ENCODE measurements around the gene EID3.
"Not testable (repeated sequence)": the region's sequence is repeated elsewhere in the genome, so short reads cannot be mapped to it uniquely, and the experiment has no call there.

Gene EID3

GRCh38 chr12:104329707-104330532 is 26.4 kb downstream of the EID3 start:
- DNase-seq (ENCODE audit: low read depth in 2 of 2): no peak
- no peak for TF ChIP-seq CTCF (IDR thresholded peaks at IDR 0.05; ENCODE audit: low read depth, low read length)
- H3K4me3 ChIP-seq (replicated peaks in 1 of 2; ENCODE audit: low read depth in 2 of 2, low read length in 2 of 2): no peak overlapping the region

- no peak for DNase-seq (ENCODE audit: low read depth in 2 of 2)
- TF ChIP-seq CTCF (IDR thresholded peaks at IDR 0.05; ENCODE audit: low read depth, low read length): no peak
These were observed 27.8 kb downstream of the EID3 start for GRCh38 chr12:104331376-104331775.

GRCh38 chr12:104332273-104332672 is 28.7 kb downstream of the EID3 start:
- not testable (repeated sequence) for DNase-seq (ENCODE audit: low read depth in 2 of 2); H3K4me3 ChIP-seq (replicated peaks in 1 of 2; ENCODE audit: low read depth in 2 of 2, low read length in 2 of 2)

More at GRCh38 chr12:104331376-104331775, 27.8 kb downstream of the EID3 start:
- no peak overlapping the region for H3K4me3 ChIP-seq (replicated peaks in 1 of 2; ENCODE audit: low read depth in 2 of 2, low read length in 2 of 2)

- no peak for DNase-seq (ENCODE audit: low read depth in 2 of 2)
- H3K4me3 ChIP-seq (replicated peaks in 1 of 2; ENCODE audit: low read depth in 2 of 2, low read length in 2 of 2): no peak overlapping the region
These were observed 30.2 kb downstream of the EID3 start for GRCh38 chr12:104333692-104334255.

GRCh38 chr12:104334581-104334980 is 31.0 kb downstream of the EID3 start:
- peak in 1 of 2 donors; percentile 54 for DNase-seq (ENCODE audit: low read depth in 2 of 2)
- no peak overlapping the region for H3K4me3 ChIP-seq (replicated peaks in 1 of 2; ENCODE audit: low read depth in 2 of 2, low read length in 2 of 2)
- TF ChIP-seq CTCF (IDR thresholded peaks at IDR 0.05; ENCODE audit: low read depth, low read length): no peak

More at GRCh38 chr12:104333692-104334255, 30.2 kb downstream of the EID3 start:
- no peak for TF ChIP-seq CTCF (IDR thresholded peaks at IDR 0.05; ENCODE audit: low read depth, low read length)

GRCh38 chr12:104336115-104336514 is 32.6 kb downstream of the EID3 start:
- no peak for DNase-seq (ENCODE audit: low read depth in 2 of 2)
- H3K4me3 ChIP-seq (replicated peaks in 1 of 2; ENCODE audit: low read depth in 2 of 2, low read length in 2 of 2): no peak overlapping the region
- TF ChIP-seq CTCF (IDR thresholded peaks at IDR 0.05; ENCODE audit: low read depth, low read length): no peak

GRCh38 chr12:104337030-104337558 is 33.6 kb downstream of the EID3 start:
- H3K4me3 ChIP-seq (replicated peaks in 1 of 2; ENCODE audit: low read depth in 2 of 2, low read length in 2 of 2): no peak overlapping the region
- no peak for DNase-seq (ENCODE audit: low read depth in 2 of 2)
- TF ChIP-seq CTCF (IDR thresholded peaks at IDR 0.05; ENCODE audit: low read depth, low read length): no peak
